Mucosa of stomach (tissue), 1 donor: ENCODE data around the gene TTYH2.

Experiments used
- H3K27me3 ChIP-seq: one replicate; pipeline ENCODE4 v1.7.0; 2013; ENCODE audit warnings: mild to moderate bottlenecking, low read length; ENCODE audit not compliant: control insufficient read depth, insufficient read depth
- H3K36me3 ChIP-seq: one replicate; pipeline ENCODE4 v1.7.0; 2013; ENCODE audit warnings: low read length; ENCODE audit not compliant: control insufficient read depth, insufficient read depth
- H3K4me1 ChIP-seq: one replicate; pipeline ENCODE4 v1.7.0; 2013; ENCODE audit warnings: mild to moderate bottlenecking, low read length; ENCODE audit not compliant: control insufficient read depth, insufficient read depth
- H3K4me3 ChIP-seq: one replicate; pipeline ENCODE4 v1.7.0; 2013; ENCODE audit warnings: low read length
- H3K9ac ChIP-seq: one replicate; pipeline ENCODE4 v1.7.0; 2013; ENCODE audit warnings: mild to moderate bottlenecking, low read length, moderate library complexity
- H3K9me3 ChIP-seq: one replicate; pipeline ENCODE4 v1.7.0; 2013; ENCODE audit warnings: mild to moderate bottlenecking, low read length, moderate library complexity; ENCODE audit not compliant: control insufficient read depth
- donor health status: Pancreatic carcinoma.

The TTYH2 gene

DNA sequence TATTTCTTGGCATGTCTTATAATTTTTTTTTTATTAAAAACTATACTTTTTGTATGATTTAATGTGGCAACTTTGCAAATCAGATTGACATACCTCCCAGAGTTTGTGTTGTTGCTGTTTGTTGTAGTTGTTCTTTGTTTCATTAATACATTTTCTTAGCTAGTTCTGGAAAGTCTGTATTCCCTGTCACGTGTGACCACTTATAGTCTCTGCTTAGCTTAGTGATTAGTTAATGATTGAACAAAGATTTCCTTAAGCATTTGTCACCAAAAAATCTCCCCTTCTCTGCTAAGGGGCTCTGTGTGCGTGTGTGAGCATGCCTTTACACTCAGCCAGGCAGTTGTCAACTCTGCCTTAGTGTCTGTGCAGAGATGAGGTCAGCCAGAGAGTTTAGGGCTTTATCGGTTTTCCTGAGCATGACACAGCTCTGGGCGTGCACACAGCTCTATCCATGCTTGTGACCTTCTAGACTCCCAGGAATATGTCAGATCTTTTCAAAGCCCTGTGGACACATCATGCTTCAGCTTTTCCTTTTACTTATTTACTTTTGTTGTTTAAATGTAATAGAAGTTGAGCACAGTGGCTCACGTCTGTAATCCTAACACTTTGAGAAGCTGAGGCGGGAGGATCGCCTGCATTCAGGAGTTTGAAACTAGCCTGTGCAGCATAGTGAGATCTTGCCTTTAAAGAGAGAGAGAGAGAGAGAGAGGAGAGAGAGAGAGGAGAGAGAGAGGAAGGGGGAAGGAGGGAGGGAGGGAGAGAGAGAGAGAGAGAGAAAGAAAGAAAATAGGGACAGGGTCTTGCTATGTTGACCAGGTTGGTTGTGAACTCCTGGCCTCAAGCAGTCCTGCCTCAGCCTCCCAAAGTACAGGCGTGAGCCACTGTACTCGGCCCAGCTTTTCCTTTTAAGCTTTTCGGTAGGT lies 82.5 kb downstream of the TTYH2 start:
- H3K9me3 ChIP-seq = no peaks in the 10 kb centered on the region
- H3K4me3 ChIP-seq = no peak overlapping the region
- no peak overlapping the region for H3K9ac ChIP-seq

DNA sequence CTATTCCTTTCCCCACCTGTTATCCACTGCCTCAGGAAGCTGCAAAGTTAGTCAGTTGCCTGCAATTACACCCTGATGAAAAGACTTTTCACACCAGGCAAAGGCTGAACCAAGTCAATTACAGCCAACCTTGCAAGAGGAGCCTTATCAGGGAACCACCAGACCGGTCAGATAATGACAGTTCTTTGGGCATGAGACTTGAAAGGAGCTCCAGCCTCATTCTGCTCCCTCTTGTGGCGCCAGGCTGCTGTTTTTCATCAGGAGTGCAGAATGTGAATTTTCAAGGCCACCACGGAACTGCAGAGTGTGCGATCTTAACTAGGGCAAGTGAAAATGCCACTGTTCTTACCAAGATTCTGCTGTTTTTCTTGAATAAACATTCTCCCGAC lies 83.2 kb downstream of the TTYH2 start:
- Histone ChIP-seq H3K9ac (no peak overlapping the region), H3K9me3 (no peaks in the 10 kb centered on the region), H3K36me3 (no peaks in the 10 kb centered on the region), H3K4me3 (no peak overlapping the region), H3K4me1 (peaks cover 10% of the 10 kb centered on the region), H3K27me3 (peaks cover 15% of the 10 kb centered on the region)

More for the DNA sequence above, 82.5 kb downstream of the TTYH2 start:
- H3K4me1 ChIP-seq = peaks cover 10% of the 10 kb centered on the region
- no peaks in the 10 kb centered on the region for H3K36me3 ChIP-seq
- peaks cover 9% of the 10 kb centered on the region for H3K27me3 ChIP-seq

DNA sequence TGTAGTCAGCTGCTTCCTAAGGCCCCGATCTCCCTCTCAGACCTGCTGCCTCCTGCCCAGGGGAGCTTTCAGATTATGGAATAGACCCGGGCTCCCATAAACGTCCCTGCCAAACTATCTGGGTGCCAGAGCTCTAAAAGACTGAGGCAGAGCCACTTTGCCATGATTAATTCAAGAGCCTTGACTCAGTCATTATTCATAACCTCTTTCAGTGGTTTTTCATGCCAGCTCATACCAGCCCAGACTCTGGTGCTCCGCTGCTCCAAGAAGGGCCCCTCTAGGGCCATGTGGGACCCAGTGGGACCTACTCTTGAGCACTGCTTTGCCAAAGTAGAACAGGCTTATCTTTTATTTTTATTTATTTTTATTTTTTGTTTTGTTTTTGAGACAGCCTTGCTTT lies 84.6 kb downstream of the TTYH2 start:
- H3K9me3 ChIP-seq = no peaks in the 10 kb centered on the region
- H3K9ac ChIP-seq = no peak overlapping the region
- peaks cover 15% of the 10 kb centered on the region for H3K27me3 ChIP-seq
- H3K4me3 ChIP-seq = no peak overlapping the region
- H3K4me1 ChIP-seq = peaks cover 10% of the 10 kb centered on the region
- H3K36me3 ChIP-seq = no peaks in the 10 kb centered on the region

DNA sequence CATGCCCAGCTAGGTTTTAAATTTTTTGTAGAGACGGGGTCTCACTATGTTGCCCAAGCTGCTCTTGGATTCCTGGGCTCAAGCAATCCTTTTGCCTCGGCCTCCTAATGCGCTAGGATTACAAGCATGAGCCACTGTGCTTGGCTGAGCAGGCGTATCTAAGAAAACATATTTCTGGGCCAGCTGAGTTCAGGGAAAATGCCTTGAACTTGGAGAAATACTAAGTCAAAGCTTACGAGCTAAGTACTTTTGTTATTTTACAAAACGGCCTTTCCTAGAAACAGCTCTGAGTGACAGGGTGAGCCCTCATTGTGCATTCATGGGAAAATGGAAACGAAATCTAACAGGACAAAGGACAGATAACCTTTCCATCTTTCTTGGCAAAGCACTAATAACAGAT lies 85.4 kb downstream of the TTYH2 start:
- Histone ChIP-seq H3K36me3 (no peaks in the 10 kb centered on the region), H3K4me1 (peaks cover 10% of the 10 kb centered on the region), H3K9me3 (no peaks in the 10 kb centered on the region)

DNA sequence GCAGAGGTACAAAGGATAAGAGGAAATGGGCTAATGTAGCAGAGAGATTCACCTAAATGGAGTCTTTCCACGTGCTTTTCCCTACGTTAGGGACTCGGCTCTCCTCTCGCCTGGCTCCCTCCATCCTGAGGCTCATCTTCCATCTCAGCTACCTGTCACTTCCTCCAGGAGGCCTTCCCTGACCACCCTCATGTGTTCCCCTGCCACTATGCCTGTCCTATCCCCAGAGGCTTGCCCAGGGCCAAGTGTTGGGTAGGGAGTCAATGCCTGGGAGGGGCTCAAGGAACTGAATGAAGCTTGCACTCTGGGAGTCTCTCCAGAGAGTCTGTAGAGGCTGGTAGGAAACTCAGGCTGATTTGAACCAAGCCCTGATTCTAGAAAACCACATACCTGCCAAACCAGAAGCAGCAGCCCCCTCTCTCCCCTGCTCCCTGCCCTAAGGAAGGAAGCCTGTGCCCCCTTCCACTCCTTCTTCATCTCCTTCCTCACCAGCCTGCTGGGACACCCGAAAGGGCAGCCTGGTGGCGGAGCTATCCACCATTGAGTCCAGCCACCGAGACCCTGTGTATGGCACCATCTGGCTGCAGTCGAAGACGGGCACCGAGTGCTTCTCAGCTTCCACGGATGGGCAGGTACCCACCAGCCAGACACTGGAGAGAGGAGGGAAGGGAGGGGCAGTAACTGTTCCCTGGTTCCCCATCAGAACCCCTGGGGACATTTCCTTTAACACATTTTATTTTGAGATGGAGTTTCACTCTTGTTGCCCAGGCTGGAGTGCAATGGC lies 86.0 kb downstream of the TTYH2 start:
- H3K9me3 ChIP-seq = no peaks in the 10 kb centered on the region
- peaks cover 10% of the 10 kb centered on the region for H3K4me1 ChIP-seq
- no peaks in the 10 kb centered on the region for H3K36me3 ChIP-seq
- peaks cover 15% of the 10 kb centered on the region for H3K27me3 ChIP-seq
- H3K4me3 ChIP-seq = no peak overlapping the region
- no peak overlapping the region for H3K9ac ChIP-seq

More for the DNA sequence above, 85.4 kb downstream of the TTYH2 start:
- Histone ChIP-seq H3K27me3 (peaks cover 15% of the 10 kb centered on the region), H3K9ac (no peak overlapping the region), H3K4me3 (no peak overlapping the region)

DNA sequence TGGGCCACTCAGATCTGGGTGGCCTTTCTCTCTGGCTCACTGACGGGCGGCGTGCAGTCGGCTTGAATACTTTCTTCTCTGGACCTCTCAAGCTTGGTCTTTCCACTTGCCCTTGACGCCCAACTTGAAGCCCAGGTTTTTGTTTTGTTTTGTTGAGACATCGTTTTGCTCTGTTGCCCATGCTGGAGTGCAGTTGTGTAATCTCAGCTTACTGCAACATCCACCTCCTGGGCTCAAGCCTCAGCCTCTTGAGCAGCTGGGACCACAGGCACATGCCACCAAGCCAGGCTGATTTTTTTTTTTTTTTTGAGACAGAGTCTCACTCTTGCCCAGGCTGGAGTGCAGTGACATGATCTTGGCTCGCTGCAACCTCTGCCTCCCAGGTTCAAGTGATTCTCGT lies 89.9 kb downstream of the TTYH2 start:
- no peaks in the 10 kb centered on the region for H3K9me3 ChIP-seq
- H3K36me3 ChIP-seq = no peaks in the 10 kb centered on the region
- H3K4me1 ChIP-seq = no peaks in the 10 kb centered on the region
- H3K9ac ChIP-seq = no peak overlapping the region
- H3K27me3 ChIP-seq = peaks cover 15% of the 10 kb centered on the region
- H3K4me3 ChIP-seq = no peak overlapping the region

DNA sequence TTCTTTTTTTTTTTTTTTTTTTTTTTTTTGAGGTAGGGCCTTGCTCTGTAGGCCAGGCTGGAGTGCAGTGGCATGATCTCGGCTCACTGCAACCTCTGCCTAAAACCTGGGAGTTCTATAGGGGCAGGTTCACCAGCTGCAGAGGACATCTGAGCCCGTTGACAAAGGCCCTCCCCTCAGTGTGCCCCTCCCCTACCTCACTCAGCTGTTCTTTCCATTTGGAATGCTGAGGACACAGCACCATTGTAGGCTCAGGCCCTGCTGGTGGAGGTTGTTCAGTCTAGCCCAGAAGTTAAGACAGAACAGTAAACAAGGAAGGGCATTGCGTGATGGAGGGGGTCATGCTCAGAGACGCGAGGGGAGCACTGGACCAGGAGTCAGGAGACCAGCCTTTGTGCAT lies 90.8 kb downstream of the TTYH2 start:
- peaks cover 8% of the 10 kb centered on the region for H3K27me3 ChIP-seq
- no peak overlapping the region for H3K4me3 ChIP-seq
- no peaks in the 10 kb centered on the region for H3K4me1 ChIP-seq
- H3K9me3 ChIP-seq = no peaks in the 10 kb centered on the region
- H3K36me3 ChIP-seq = no peaks in the 10 kb centered on the region
- H3K9ac ChIP-seq = no peak overlapping the region

DNA sequence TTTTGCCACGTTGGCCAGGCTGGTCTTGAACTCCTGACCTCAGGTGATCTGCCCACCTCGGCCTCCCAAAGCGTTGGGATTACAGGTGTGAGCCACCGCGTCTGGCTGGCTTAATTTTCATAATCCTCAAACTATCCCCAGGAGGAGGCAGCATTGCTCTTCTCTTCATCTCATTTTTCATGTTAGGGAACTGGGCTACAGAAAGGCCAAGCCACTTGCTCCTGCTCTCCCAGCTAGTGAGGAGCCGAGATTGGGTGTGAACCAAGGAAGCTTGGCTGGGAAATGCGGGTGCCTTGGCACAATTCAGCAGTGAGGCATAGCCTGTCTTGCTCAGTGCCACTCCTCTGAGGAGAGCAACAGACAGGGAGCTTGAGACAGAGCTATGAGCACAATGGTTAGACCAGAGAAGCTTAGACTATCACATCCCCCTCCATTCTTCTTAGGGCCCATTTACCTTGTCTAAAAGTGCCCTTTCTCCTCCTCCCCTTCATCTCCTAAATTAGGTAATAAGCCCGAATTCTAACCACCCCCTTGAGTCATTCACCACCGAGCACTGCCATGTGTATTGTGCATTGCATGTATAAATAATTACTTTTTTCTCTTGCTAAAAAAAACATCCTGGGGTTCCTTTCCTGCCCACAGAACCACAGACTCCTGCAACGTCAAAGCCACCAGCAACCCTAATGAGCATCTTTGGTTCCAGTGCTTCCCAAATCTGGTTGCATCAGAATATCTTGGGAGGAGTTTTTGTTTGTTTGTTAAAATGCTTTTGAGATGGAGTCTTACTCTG lies 92.7 kb downstream of the TTYH2 start:
- no peak overlapping the region for H3K4me3 ChIP-seq
- no peak overlapping the region for H3K9ac ChIP-seq
- no peaks in the 10 kb centered on the region for H3K9me3 ChIP-seq
- H3K4me1 ChIP-seq = no peaks in the 10 kb centered on the region
- H3K36me3 ChIP-seq = no peaks in the 10 kb centered on the region
- peaks cover 11% of the 10 kb centered on the region for H3K27me3 ChIP-seq

DNA sequence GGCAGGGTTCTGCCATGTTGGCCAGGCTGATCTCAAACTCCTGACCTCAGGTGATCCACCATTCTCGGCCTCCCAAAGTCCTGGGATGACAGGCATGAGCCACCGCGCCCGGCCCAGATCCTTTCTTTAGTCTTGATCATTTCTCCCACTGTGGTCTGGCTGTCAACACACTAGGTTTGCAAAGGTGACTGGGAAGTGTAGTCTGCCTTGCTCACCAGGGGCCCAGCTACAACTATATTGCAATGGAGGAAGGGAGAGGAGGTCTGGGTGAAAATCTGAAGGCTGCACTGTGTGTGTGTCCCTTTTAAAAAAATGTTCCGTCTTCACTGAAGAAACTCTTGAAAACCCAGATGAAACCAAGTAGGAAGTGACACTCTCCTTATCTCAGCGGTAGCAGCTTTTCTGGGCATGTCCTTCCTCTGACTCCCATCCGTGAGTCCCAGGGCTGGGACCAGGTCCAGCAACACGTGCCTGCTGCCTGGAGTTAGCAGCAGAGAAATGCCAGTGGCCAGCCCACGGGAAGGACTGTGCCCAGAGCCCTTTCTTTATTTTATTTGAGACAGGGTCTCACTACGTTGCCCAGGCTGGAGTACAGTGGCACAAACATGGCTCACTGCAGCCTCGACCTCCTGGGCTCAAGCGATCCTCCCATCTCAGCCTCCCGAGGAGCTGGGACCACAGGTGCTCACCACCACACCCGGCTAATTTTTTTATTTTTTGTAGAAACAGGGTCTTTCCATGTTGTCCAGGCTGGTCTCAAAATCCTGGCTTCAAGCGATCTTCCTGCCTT lies 94.8 kb downstream of the TTYH2 start:
- Histone ChIP-seq H3K27me3 (peaks cover 7% of the 10 kb centered on the region), H3K36me3 (no peaks in the 10 kb centered on the region), H3K4me1 (no peaks in the 10 kb centered on the region), H3K9me3 (no peaks in the 10 kb centered on the region), H3K4me3 (no peak overlapping the region), H3K9ac (no peak overlapping the region)

DNA sequence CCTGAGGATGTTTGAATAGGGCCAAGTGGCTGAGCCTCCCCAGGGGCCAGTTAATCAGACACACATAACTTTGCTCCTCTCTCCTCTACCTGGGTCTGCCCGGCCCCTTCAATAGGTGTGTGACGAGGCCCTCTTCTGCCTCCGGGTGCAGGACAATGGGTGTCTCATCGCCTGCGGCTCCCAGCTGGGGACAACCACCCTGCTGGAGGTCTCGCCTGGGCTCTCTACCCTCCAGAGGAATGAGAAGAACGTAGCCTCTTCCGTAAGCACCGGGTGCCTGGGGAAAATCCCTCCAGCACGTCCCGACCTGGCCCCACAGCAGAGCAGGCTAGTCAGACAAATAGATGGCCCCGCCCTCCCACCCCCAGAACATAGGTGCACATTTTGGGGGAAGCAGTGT lies 96.5 kb downstream of the TTYH2 start:
- H3K4me1 ChIP-seq = no peaks in the 10 kb centered on the region
- H3K9ac ChIP-seq = no peak overlapping the region
- H3K36me3 ChIP-seq = no peaks in the 10 kb centered on the region
- peaks cover 7% of the 10 kb centered on the region for H3K27me3 ChIP-seq
- H3K4me3 ChIP-seq = no peak overlapping the region
- H3K9me3 ChIP-seq = no peaks in the 10 kb centered on the region
